ENCODE data around the gene SMLR1.

SMLR1 gene

DNA sequence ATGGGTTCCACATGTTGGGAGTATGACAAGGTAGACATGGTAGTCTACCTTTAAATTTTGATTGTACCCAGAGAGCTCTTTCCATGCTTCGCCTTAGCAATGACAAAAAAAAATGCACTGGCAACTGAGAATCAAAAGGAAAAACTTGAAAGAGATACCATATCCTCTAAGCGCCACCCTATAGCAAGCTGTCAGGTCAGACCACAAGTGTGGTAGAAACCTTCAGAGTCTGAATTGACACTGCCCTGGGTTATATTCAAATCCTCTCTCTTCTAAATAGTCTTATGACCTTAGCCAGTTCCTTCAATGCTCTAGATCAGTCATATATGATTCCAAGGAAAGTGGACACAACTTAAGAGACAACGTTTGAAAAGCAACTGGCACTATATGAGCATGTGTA lies 45.6 kb upstream of the SMLR1 start:
- no peaks in the 10 kb centered on the region for H3K79me2 ChIP-seq
- no peak overlapping the region for H3K4me2 ChIP-seq (ENCODE audit: low read length)
- TF ChIP-seq, protein P1, sequence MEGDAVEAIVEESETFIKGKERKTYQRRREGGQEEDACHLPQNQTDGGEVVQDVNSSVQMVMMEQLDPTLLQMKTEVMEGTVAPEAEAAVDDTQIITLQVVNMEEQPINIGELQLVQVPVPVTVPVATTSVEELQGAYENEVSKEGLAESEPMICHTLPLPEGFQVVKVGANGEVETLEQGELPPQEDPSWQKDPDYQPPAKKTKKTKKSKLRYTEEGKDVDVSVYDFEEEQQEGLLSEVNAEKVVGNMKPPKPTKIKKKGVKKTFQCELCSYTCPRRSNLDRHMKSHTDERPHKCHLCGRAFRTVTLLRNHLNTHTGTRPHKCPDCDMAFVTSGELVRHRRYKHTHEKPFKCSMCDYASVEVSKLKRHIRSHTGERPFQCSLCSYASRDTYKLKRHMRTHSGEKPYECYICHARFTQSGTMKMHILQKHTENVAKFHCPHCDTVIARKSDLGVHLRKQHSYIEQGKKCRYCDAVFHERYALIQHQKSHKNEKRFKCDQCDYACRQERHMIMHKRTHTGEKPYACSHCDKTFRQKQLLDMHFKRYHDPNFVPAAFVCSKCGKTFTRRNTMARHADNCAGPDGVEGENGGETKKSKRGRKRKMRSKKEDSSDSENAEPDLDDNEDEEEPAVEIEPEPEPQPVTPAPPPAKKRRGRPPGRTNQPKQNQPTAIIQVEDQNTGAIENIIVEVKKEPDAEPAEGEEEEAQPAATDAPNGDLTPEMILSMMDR (IDR thresholded peaks at IDR 0.05): no peak
- H3K9me3 ChIP-seq (ENCODE audit: control insufficient read depth, low read length): no peaks in the 10 kb centered on the region
- H3K36me3 ChIP-seq (ENCODE audit: control insufficient read depth, insufficient read depth, low read length): no peaks in the 10 kb centered on the region
- no peak overlapping the region for H2AFZ ChIP-seq
- H3K4me1 ChIP-seq: no peaks in the 10 kb centered on the region
- no peak overlapping the region for H3K27ac ChIP-seq
- H3K9ac ChIP-seq: no peak overlapping the region
- H3K27me3 ChIP-seq (ENCODE audit: control insufficient read depth, insufficient read depth, low read length): no peaks in the 10 kb centered on the region
- H3K4me3 ChIP-seq (ENCODE audit: low read depth, low read length): no peak overlapping the region

DNA sequence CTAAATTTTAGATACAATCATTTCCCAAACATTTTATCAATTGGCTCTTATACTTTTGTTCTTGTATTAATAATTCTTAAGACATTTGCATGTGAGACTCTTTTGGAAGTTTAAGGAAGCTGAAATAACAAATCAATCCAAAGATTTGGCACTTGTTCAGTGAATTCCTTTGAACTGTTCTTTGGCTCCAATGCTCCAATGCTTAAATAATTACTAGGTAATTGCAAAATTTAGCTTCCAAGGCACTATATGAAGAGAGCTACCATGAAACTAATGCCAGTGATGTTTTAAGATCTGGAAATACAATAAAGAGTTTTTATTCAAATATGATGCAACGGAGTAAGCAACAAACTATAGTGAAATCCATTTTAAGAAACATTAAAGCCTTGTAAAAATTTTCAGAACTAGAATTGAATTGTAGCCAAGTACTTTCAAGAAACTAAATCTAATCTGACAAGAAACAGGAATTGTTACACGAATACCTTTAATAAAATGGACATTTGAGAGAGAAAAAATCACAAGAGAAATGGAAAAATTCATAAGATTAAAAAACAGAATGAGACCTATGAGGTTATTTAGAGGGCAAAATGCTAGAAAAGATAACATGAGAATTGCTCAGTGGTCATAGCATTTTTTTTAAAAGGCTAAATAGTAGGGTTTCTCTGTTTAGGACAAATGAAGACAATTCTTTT lies 43.6 kb upstream of the SMLR1 start:
- no peaks in the 10 kb centered on the region for H3K9me3 ChIP-seq (ENCODE audit: control insufficient read depth, low read length)
- no peak overlapping the region for H3K9ac ChIP-seq
- H3K4me1 ChIP-seq: no peaks in the 10 kb centered on the region
- H3K79me2 ChIP-seq: no peaks in the 10 kb centered on the region
- H3K4me3 ChIP-seq (ENCODE audit: low read depth, low read length): no peak overlapping the region
- H3K36me3 ChIP-seq (ENCODE audit: control insufficient read depth, insufficient read depth, low read length): no peaks in the 10 kb centered on the region
- H3K27me3 ChIP-seq (ENCODE audit: control insufficient read depth, insufficient read depth, low read length): no peaks in the 10 kb centered on the region
- no peak overlapping the region for H3K4me2 ChIP-seq (ENCODE audit: low read length)
- TF ChIP-seq, protein P1 (IDR thresholded peaks at IDR 0.05): no peak
- no peak overlapping the region for H2AFZ ChIP-seq
- H3K27ac ChIP-seq: no peak overlapping the region

DNA sequence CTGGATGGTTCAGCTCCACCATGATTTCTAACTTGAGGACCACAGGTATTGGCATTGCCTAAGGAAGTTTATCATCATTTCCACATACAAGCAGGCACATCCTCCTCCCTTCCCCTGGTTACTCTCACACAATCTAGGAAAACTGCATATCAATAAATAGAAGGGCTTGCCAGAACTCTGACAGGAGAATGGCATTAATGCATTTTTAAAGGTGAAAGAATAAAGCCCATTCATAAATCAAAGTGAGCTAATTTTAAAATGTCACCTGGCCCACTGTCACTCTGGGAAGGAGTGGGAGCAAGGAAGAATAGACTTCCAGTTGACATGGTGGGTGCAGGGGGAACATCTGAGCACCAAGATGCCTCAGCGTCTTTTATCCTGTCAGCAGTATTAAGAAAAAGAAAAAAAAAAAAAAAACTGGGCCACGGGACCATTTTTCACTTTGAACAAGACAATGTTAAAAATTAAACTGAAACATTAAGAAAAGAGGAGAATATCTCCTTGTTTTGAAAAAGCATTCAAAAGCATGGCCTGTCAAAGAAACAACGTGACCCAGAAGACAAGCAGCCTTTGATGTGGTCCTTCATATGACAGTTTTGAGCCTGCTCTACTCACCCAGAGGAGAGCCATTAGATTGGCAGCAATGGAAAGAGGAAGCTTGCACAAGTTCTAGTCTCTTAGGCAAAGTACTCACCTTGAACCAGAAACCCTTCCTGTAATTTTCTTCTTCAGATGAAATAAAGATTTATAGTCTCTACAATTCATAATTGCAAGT lies 39.3 kb upstream of the SMLR1 start:
- H3K9ac ChIP-seq: no peak overlapping the region
- H3K4me1 ChIP-seq: no peaks in the 10 kb centered on the region
- no peaks in the 10 kb centered on the region for H3K36me3 ChIP-seq (ENCODE audit: control insufficient read depth, insufficient read depth, low read length)
- TF ChIP-seq, protein P1 (IDR thresholded peaks at IDR 0.05): no peak
- no peak overlapping the region for H3K27ac ChIP-seq
- no peak overlapping the region for H3K4me3 ChIP-seq (ENCODE audit: low read depth, low read length)
- no peaks in the 10 kb centered on the region for H3K27me3 ChIP-seq (ENCODE audit: control insufficient read depth, insufficient read depth, low read length)
- H3K79me2 ChIP-seq: no peaks in the 10 kb centered on the region
- H3K9me3 ChIP-seq (ENCODE audit: control insufficient read depth, low read length): no peaks in the 10 kb centered on the region
- no peak overlapping the region for H2AFZ ChIP-seq
- no peak overlapping the region for H3K4me2 ChIP-seq (ENCODE audit: low read length)

DNA sequence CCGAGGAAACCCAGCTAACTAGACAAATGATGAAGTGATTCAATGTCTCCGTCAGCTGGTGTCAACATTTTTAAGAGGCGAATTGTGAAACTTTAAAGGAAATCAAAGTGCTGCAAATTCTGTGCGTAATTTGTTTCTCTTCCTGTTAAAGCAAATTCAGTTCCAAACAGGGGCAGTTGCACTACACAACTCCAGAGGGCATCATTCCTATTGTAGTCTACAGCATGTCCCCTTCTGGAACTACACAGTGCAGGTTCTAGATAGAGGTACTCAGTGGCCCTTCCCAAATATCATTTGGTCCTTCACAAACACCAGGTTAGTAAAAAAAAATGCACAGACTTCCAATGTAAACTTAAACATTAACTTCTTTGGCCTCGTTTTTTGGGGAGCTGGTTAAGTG lies 38.3 kb upstream of the SMLR1 start:
- Histone ChIP-seq H3K27ac (no peak overlapping the region), H3K9ac (no peak overlapping the region), H3K9me3 (ENCODE audit: control insufficient read depth, low read length) (no peaks in the 10 kb centered on the region), H3K4me3 (ENCODE audit: low read depth, low read length) (no peak overlapping the region), H3K4me1 (no peaks in the 10 kb centered on the region), H3K27me3 (ENCODE audit: control insufficient read depth, insufficient read depth, low read length) (no peaks in the 10 kb centered on the region), H3K79me2 (no peaks in the 10 kb centered on the region), H2AFZ (no peak overlapping the region), H3K4me2 (ENCODE audit: low read length) (no peak overlapping the region), H3K36me3 (ENCODE audit: control insufficient read depth, insufficient read depth, low read length) (no peaks in the 10 kb centered on the region)
- TF ChIP-seq, protein P1 (IDR thresholded peaks at IDR 0.05): no peak
